HG03342 (cell line): ENCODE data around the gene PDXK.
"Not testable (repeated sequence)": the region's sequence is repeated elsewhere in the genome, so short reads cannot be mapped to it uniquely, and the experiment has no call there.

Experiments
- ATAC-seq: cut with Tn5 transposase; IDR thresholded peaks from one replicate; pipeline ENCODE4 v1.9.1; 2021; ENCODE audit warnings: mild to moderate bottlenecking, moderate library complexity; ENCODE audit not compliant: unreplicated experiment

Gene PDXK

DNA sequence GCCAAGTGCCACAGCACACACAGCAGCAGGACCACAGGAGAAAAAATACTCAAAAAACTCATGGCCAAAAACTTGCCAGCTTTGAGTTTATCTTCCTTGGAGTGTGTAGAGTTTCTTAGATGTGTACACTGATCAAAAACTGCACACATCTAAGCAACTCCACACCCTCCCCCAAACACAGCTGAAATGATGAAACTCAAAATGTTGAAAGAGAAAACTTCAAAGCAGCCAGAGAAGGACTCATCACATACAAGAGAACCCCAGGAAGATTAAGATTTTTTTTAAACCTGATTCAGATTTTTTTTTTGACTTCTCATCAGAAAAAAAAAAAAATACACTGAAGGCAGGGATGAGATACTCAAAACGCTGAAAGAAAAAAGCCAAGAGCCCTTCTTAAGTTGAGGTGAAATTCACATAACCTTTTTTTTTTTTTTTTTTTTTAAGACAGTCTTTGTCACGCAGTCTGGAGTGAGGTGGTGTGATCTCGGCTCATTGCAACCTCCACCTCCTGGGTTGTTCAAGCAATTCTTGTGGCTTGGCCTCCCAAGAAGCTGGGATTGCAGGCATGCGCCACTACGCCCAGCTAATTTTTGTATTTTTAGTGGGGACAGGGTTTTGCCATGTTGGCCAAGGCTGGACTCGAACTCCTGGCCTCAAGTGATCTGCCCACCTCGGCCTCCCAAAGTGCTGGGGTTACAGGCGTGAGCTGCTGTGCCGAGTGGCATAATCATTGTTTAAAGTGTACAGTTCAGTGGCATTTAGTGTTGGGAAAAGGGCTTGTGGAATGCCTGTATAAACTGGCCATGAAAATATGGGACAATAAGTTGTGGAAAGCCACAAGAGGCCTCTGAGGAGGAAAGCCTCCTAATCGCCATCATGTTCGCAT lies 20.9 kb upstream of the PDXK start:
- ATAC-seq: no peak

DNA sequence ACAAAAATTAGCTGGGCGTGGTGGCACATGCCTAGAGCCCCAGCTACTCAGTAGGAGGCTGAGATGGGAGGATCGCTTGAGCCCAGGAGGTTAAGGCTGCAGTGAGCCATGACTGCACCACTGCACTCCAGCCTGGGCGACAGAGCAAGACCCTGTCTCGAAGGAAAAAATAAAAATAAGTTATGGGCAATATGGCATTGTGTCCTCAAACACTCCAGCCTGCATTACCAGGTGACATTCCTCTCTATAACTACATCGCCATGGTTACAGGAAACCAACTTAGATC lies 19.5 kb upstream of the PDXK start:
- not testable (repeated sequence) for ATAC-seq

DNA sequence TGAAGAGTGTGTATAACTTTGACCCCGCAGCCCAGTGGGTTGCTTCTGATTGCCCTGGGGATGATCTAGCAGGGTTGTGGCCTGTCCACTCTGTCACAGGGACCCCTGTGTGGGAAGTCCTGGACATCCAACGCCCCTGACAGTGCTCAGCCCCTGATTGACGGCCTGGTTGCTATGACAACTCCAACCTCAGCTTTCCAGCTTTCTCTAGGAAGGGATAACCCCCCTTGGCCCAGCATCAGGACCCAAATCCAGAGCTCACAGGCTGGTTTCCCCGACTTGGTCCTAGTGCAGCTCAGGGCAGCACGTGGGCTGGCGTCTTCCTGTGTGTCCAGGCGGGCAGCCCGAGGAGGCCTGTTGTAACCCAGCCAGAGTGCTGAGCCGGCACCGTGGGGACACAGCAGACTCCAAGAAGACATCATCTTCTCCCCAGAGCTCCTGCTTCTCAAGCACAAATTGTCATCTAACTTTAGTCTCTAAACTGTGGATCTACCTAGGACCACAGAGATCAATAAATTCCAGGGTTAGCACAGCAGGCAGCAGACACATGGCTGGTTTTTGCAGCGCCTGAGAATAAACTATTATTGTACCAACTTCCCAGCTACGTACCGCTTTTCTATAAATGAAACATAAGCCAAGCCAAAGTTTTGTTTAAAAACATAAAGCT lies 18.9 kb upstream of the PDXK start:
- no peak for ATAC-seq

GRCh38 chr21:43701936-43702784 lies 16.8 kb upstream of the PDXK start:
- ATAC-seq: no peak

DNA sequence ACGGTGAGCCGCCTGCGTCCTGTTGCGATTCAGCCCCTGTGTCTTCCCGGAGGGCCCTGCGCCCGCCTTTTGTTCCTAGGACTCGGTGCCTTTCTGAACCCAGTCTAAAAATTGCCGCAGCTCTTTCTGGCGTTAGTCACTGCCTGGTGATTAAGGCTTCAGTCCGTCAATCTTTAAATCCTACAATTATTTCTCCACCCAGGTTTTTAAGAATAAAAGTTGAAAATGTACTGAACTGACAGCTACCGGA lies 16.2 kb upstream of the PDXK start:
- ATAC-seq: no peak

DNA sequence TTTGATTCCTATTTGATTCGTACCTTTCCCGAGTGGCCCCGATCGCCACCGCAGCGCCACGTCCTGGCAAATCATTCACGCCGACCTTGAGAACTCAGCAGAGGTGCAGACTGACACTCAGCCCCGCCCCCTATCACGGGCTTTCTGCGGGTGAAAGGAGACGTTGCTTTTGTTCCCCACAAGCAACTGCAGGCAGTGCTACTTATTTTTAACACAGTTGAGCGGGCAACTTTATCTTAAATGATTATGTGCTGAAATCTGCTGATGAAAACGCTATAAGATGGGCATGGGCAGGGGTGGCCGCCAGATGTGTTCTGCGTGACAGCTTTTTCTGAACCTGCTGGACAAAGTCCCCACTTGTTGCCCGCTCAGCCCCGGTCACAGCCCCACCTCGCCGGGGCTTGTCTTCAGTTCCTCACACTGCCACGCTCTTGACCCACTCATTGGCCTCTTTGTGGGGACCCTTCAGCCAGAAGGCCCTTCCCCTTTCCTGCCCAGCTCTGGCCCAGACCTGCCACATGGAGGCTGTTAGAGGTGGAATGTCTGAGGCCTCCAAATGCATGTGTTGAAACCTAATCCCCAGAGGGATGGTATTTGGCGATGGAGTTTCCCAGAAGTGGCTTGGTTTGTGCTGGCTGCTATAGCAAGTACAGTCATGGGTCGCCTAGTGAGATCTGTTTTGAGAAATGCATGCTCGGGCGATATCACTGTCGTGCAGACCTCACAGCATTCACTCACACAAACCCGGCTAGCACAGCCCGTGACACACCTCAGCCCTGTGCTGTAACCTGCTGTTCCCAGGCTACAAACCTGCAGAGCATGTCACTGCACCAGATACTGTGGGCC lies 15.7 kb upstream of the PDXK start:
- no peak for ATAC-seq

DNA sequence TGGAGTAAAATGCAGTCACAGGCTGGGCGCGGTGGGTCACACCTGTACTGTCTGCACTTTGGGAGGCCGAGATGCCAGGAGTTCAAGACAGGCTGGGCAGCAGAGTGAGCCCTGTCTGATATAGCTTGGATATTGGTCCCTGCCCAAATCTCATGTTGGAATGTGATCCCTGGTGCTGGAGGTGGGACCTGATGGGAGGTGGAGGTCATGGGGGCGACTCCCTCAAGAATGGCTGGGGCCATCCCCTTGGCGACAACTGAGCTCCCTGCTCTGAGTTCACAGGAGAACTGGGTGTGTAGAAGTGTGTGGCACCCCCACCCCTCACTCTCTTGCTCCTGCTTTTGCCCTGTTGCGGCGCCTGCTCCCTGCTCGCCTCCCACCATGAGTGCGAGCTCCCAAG lies 11.5 kb upstream of the PDXK start:
- ATAC-seq: no peak

DNA sequence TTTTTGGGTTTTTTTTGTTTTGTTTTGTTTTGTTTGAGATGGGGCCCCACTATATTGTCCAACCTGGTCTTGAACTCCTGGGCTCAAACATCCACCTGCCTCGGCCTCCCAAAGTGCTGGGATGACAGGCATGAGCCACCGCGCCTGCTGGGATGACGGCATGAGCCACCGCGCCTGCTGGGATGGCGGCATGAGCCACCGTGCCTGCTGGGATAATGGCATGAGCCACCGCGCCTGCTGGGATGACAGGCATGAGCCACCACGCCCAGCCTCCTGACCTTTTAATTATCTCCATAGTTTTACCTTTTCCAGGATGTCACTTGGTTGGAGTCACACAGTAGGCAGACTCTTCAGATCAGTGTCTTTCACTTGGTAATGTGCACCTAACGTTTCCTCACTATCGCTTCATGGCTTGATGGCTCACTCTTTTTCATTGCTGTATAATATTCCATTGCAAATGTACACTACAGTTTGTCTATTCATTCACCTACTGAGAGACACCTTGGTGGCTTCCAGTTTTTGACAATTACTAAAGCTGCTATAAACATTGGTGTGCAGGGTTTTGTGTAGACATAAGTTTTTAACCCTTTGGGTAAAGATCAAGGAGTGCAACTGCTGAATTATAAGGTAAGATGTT lies 10.1 kb upstream of the PDXK start:
- ATAC-seq: no peak

DNA sequence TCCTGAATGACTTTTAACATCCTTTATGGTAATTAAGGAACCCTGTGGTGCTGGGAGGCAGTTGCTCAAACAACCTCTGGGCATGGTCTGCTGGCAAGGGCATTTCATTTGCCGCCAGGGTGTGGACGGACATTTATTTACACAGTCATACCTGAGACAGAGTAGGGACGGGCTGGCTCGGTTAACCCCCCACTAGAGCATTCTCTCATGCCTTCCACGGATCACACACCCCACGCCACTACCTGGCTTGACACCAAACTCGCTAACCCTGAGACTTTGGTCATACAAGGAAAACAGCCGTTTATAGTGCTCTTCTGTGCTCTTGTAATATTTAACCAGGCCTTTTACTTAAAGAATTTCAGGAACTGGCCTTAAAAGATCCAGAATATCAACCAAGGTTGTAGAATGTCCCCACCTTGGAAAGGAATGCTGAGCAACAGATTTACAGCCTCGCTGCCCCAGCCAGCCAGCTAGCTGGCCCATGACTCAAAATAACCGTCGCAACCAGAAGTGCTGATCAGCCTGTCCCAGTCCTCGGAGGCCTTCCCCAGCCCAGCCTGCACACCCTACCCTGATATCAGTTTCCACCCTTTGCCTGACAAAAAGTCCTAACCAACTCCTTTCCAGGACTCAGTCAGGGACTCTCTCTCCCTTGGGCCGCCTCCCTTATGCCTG lies 6.5 kb upstream of the PDXK start:
- no peak for ATAC-seq

DNA sequence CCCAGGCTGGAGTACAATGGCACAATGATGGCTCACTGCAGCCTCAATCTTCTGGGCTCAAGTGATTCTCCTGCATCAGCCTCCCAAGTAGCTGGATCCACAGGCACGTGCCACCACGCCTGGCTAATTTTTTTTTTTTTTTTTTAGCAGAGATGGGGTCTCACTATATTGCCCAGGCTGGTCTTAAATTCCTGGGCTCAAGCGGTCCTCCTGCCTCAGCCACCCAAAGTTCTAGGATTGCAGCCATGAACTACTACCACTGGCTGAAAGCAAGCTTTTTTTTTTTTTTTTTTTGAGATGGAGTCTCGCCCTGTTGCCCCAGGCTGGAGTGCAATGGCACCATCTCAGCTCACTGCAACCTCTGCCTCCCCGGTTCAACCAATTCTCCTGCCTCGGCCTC lies 5.8 kb upstream of the PDXK start:
- not testable (repeated sequence) for ATAC-seq

DNA sequence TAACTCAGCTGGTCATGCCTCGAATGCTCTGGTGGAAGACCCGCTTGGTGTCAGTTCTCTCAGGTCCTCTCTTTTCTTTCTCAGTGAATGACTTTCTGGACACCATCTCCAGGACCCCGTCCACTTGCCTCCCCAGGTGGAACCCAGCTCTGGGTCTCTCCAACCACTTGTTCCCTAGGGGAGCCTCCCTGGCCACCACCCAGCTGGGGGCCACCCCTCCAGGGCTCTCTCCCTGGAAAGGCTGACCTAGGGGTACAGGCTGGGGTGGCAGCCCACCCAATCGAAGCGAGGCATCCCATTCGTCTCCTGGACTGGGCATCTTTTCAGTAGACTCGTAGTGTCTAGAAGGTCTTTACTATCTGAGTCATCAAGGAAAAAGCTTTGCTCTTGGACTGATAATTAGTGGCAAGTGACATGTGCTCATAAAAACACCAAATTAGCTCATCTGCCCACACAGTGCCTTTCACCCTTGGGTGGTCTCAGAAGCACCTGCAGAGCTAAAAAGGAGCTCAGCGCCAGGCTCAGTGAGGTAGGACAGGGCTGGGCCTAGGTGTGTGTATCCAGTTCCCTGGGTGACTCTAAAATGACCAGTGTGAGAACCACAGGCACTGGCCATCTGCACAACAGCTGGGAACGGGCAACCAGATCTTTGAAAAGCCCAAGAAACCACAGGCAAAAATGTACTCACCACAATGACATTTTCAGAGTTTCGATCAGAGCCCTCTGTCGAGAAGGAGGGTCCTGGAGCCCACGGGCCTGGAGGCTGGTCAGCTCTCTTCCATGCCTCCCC lies 2.4 kb upstream of the PDXK start:
- peak; percentile 39 for ATAC-seq

GRCh38 chr21:43717166-43717853 lies 1.6 kb upstream of the PDXK start:
- ATAC-seq: no peak

GRCh38 chr21:43717967-43718871 lies 710 bp upstream of the PDXK start:
- ATAC-seq: no peak

DNA sequence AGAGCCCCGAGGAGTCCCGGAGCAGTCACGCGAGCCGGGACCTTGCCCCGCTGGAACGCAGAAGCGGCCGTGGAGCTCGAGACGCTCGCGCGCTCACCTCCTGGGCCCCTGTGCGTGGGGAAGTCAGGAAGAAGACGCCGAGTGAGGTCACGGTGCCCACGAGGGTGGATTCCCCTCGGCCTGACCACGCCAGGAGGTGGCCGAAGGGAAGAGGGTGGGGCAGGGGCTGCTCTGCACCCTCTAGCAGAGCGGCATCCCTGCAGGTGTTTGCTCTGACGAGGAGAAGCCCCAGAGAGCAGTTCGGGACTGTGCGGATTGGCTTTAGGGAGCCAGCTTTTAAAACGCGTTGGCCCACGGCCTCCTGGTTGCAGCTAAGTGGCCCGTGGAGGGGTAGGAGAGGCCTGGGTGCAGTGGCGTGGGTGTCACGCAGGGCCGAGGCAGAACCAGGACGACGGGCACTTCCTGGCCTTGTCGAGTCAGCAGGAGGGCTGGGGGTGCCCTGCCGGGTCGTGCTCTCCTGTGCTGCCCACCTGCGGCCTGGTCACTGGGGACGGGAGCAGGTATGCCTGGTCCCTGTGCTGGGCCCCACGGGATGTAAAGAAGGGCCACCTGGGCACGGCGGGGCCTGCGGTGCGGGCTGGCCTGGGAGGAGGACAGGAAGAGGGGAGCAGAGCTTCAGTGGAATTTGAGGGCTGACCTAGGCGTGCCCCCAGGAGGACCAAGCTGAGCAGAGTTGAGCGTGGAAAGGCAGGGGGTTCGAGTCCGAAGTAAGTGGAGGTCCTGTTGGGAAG lies 1.0 kb downstream of the PDXK start:
- no peak for ATAC-seq

DNA sequence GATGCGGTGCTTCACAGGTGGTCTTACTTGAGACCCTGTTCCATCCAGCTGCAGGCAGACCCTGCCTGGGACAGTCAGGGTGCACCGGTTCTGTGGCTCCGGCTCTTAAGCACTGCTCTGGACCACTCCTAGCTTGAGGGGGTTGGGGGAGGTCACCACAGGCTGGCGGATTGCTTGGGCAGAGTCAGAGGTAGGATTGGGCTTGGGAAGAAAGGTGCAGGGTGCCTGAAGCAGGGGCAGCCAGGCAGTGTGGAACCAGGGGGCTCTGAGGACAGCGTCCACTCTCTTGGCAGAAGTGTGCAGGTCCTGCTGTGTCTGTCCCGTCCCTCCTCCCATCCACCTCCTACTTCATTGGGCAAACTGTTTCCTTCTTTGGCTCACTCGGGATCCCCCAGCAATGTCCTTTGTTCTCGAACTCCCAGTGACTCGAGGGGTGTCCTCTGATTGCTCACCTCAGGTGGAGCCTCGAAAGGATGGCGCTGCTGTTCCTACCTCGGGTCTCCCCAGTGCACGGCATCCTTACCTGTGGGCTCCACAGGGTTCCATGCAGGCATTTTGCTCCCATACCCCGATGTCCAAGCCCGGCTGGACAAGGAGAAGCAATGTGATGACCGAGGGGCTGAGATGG lies 1.7 kb downstream of the PDXK start:
- no peak for ATAC-seq

GRCh38 chr21:43721206-43721605 lies 2.3 kb downstream of the PDXK start:
- ATAC-seq: no peak
